Kidney capillary endothelial cell (primary cell): ENCODE results near the gene CD58.
"Not testable (repeated sequence)": the region's sequence is repeated elsewhere in the genome, so short reads cannot be mapped to it uniquely, and the experiment has no call there.

Experiments
- DNase-seq: peaks from one replicate; pipeline ENCODE4 v3.0.0-alpha.2; 2018; ENCODE audit warnings: low spot score

The CD58 gene

DNA sequence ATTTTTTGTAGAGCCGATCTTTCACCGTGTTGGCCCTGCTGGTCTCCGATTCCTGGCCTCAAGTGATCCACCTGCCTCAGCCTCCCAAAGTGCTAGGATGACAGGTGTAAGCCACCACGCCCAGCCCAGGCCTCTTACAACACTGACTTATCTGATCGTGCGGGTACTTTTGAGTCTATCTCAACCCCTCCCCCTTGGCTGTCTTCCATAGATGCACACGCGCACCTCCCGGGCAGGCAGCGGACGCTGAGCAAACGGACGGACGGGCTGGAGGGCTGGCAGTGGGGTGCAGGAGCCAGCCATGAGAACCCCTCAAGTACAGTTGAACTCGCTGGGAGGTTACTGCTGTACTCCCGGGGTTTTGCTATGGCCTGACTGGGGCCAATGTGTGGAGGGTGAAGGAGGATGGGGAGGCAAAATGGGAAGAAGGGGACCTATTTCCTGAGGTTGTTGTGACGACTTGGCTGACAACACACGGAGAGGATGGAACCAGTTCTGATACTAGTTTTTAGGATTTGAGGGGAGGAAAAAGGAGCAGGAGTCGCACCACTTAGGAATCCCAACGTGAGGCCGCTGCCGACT, 959 bp downstream of the CD58 start:
- no peak for DNase-seq

DNA sequence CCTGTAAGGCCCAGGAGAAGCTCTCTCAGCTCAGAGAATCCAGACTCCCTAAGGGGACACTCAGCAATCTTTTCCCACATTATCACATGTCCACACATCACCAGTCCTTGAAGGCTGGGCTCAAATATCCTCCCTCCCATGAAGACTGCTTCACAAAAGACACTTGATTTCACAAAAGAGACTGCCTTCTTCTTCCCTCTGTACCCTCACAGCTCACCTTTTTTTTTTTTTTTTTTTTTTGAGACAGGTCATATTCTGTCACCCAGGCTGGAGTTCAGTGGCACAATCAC, 1.5 kb downstream of the CD58 start:
- no peak for DNase-seq

DNA sequence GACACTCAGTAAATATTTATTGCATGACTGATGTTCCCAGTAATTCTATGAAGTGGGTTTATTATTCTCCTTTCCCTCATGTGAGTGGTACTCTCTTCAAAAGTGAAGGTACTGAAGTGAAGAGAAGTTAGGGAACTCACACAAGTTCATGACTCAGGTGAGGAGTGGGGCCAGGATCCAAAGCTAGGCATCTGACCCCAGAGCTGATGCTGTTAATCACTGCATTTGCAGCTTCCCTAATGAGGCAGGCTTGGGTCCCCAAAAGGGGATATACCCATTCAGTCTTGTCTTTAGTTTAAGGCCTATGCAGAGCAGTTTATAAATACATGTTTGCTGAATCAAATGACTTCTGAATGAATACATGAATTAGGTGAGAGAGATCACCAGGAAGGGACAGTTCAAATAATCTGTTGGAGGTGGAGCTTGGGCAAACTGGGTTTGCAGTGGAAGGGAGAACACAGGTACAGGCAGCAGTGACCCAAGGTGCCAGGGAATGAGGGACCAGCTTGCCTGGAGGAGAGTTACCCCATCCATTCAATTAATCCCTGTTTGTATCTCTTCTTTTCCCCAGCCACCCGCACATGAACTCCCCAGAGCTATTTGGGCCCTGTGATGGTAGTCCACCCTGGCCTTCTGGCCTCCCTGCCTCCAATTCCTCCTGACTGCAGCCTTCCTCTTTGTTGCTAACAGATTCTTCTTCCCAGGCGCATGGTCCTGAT, 2.0 kb downstream of the CD58 start:
- no peak for DNase-seq

DNA sequence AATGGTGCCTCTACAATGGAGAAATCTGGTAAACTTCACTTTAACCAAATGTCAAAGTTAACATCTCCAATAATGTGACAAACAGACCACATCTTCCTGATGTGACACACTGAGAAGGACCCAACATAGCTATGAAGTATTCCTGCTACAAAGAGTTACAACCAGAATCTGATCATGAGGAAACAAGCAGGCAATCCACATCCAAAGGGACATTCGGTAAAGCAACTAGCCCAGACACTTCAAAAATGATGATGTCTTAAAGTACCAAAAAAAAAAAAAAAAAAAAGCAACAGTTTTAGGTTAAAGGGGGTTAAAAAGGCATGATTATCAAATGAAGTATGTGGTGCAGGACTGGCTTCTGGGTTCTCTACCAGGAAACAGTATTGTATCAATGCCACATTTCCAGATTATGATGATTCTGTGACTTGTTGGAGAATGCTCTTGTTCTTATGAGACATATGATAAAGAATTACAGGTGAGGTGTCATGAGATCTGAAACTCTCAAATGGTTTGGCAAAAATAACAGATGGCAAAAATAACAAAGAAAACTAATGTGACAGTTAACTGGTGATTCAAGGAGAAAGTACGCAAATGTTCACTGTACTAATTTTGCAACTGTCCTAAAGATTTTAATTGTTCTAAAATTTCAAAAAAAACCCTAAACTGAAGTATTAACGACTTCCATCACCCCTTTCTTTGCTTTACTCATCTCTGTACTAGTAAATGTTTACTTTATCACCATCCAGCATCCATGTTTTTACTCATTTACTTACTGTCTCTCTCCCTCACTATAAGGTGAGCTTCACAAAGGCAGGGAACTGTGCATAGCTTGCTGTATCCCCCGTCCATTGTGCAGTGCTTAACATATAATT, 2.8 kb downstream of the CD58 start:
- no peak for DNase-seq

DNA sequence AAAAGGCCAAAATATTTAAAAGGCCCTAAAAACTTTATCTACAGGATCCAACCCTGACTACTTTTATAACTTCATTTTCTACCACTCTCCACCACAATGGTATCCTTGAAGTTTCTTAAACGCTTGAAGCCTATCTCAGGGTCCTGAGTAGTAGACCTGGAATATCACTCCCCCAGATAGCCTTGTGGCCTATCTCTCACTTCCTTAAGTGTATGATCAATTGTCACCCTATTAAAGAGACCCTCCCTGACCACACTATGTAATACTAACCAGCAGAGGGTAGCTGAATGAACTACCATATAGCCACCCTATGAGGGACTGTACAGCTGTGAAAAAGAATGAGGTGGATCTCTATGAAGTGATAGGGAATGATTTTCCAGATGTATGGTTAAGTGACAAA, 5.6 kb downstream of the CD58 start:
- DNase-seq: no peak

DNA sequence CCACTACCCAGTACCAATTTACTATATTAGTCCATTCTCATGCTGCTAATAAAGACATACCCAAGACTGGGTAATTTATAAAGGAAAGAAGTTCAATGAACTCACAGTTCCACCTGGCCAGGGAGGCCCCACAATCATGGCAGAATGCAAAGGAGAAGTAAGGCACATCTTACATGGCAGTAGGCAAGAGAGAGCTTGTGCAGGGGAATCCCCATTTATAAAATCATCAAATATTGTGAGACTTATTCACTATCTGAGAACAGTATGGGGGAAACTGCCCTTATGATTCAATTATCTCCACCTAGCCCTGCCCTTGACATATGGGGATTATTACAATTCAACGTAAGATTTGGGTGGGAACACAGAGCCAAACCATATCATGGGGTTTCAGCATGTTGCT, 6.4 kb downstream of the CD58 start:
- DNase-seq: no peak

DNA sequence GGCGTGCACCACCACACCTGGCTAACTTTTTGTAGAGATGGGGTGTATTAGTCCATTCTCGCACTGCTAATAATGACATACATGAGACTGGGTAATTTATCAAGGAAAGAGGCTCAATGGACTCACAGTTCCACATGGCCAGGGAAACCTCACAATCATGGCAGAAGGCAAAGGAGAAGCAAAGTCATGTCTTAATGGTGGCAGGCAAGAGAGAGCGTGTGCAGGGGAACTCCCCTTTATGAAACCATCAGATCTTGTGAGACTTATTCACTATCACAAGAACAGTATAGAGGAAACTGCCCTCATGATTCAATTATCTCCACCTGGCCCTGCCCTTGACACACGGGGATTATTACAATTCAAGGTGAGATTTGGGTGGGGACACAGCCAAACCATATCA, 8.4 kb downstream of the CD58 start:
- DNase-seq: not testable (repeated sequence)

DNA sequence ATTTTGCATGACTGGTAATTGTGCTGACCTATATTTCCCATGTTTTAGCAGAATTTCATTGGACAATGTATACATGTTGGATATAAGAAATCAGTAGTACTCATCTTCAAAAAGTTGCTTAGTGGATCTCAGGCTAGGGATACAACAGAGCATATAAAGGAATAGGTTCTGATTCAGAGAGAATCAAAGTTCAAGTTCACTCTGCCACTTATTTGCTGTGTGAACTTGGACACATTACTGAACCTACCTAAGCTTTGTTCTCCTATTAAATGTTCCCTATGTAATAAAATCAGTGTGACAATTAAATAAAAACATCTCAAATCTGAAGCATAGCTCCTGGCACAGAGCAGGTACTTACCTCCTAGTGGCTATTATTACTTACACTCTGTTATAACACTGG, 9.3 kb downstream of the CD58 start:
- no peak for DNase-seq

DNA sequence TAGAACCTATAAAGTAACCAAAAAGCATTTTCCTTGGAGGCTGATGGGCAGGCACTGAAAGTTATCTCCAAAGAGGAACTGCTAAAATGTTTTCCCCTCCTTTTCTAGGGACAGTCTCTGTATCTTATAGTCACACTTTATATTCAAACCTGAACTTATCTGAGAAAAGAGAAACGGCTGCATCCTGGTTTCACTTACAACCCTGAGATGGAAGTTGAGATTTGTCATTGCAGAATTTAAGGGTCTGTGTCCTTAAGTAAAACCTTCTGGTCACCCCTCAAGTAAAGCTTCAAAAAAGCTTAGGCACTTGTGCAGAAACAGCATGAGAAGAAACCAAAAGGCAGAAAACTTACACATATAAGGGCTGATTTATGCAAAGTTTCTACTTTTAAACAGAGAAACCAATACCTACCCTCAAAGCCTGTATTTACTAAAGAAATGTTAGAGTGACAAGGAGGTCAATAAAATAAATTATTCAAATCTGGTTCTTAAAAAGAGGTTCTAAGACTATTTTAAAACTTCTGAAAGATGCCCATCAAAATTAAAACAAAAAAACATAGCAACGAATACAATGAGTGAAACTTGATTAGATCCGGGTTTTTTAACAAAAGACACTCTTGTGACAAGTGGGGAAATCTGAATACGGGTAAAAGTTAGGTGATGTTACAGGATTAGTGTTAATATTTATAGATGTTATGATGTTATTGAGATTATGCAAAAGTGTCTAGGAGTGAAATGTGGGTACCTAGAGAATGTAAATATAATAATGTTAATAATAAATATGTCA, 9.9 kb downstream of the CD58 start:
- no peak for DNase-seq

DNA sequence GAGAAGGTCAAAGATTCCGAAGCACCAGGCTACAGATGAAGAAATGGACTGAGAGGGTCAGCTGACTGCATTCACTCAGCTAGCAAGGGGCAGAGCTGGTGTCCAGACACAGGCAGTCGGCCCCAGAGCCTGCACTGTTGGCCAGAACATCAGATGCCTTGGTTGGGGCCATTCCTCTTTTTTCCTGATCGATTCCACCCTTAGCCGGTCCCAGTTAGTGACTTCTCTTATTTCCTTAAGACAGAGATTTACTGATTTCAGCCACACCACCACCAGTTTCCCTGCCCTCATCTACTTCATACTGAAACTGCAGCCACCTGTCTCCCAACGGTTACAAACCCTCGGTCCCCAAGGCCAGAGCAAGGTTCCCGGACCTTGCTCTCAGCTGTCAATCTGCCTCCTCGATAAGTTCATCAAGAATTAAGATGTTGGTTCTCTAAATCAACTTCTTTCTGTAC, 11.5 kb downstream of the CD58 start:
- no peak for DNase-seq

DNA sequence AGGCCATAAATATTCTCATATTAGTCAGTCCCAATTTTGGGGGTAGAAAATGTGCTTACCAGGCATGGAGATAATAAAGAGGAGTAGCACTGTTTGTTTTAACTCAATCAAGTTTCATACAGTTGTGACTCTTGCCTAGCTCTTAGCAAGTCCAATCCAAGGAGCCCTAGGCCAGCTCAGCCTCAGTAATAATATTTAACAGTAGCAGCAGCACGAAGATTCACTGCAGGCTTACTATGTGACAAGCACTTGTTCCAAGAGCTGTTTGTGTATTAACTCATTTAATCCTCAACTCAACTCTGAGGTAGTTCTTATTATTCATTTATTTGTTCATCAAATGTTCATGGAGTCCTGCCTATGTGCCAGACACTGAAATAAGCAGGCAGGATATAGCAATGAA, 12.3 kb downstream of the CD58 start:
- no peak for DNase-seq

DNA sequence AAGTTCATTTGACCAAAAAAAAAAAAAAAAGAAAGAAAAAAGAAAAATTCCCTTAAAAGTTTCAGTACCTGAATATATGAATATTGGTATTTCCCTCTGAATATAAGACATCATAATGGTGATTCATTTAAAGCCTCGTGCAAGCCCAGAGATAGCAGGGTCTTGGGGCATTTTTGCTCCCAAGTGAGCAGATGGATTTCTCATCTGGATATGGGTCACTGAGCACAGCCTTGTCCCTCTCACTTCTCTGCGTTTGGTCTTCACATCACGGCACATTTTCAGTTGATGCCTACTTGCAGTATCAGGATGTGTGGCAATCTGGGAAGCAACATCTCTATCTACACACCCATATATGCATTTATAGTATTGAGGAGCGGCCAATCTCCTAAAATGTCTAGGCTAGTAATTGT, 12.7 kb downstream of the CD58 start:
- DNase-seq: no peak

DNA sequence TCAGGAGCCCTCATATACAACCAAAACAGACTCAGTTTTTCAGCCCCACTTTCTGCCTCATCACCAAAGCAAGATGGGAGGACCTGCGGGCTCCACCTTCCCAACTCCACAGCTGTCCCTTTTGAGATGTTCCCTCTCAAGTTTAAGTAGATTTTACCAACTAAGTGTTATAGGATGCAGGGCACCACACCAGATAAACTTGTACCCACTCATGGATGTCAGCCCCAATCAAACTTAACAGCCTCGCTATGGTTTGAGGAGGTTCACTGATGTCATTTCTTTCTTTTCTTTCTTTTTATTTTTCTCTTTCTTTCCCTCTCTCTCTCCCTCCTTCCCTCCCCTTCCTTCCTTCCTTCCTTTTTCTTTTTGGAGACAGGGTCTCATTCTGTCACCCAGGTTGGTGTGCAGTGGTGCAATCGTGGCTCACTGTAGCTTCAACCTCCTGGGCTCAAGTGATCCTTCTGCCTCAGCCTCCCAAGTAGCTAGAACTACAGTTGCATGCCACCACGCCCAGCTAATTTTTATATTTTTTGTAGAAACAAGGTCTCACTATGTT, 13.4 kb downstream of the CD58 start:
- DNase-seq: no peak

DNA sequence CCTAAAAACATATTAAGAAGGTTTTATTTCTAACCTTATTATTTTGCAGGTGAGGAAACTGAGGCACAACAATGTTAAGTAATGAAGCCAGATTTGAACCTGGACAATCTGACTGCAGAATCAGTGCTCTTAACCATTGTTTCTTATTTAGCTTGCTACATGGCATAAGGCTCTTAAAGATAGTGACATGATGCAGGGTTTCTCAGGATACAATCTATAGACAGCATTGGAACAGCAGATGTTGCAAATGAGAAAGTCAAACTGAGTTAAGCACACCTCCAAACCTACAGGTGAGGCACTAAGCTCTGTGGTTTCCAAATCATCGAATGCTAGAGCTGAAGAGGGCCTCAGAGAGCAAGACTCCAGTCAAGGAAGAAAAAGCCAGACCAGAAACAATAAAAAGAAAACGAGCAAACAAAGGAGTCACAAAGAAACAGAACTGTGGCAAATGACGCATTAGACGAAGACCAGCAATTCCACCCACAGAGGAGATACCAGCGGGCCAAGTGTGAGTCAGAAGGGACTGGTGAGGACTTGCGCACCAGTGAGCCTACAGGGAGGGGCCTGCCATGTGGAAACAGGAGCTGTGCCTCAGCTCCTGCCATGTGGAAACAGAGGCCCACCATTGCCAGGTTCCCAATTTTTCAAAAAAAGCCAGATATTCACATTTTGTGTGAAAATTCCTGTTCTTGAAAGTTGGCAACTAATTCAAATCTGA, 14.4 kb downstream of the CD58 start:
- DNase-seq: no peak

DNA sequence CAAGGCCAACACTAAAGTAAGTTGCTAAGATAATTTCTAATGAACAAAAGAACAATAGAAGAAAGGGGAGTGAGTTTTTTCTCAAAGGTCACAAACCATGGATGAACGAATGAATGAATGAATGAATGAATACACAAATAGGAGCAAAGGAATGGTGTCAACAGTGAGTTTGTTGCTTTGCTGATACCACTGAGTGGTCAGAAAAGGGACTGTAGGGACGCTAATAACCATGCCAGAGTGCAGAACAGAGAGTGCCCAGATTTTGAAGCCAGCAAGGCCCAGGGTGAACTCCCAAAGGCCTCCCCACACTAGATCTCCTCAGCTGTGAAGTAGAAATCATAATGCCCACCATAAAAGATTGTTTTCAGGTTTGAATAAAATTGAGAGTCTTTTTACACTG, 15.9 kb downstream of the CD58 start:
- DNase-seq: no peak

DNA sequence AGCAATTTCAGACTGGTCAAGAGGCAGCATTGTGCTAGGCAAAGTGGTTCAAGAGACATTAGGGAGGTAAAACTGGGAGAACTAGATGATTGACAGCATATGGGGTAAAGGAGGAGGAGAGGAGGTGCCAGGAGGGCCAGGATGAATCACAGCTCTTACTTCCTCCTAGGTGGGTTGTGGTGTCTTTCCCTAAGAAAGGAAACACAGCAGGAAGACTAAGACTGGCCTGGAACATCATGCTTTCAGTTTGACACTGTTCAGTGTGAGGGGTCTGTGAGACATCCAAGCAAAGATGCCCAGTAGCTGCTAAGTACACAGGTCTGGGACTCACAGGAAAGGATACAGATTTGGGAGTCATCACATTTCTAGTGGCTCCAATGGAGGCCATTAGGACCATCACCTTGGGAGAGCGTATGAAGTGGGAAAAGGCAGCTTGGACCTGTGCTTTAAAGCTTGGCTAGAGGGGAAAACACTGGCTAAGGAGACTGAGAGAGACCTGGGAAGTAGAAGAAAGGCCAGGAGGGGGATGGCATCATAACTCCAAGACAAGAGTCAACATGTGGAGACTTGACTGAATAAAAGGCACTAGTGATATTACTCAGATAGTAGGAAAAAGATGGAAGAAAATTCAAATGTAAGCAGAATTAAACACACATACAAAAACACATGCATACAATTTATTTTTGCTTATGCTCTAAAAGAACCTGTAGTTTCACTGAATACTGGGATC, 17.3 kb downstream of the CD58 start:
- no peak for DNase-seq

DNA sequence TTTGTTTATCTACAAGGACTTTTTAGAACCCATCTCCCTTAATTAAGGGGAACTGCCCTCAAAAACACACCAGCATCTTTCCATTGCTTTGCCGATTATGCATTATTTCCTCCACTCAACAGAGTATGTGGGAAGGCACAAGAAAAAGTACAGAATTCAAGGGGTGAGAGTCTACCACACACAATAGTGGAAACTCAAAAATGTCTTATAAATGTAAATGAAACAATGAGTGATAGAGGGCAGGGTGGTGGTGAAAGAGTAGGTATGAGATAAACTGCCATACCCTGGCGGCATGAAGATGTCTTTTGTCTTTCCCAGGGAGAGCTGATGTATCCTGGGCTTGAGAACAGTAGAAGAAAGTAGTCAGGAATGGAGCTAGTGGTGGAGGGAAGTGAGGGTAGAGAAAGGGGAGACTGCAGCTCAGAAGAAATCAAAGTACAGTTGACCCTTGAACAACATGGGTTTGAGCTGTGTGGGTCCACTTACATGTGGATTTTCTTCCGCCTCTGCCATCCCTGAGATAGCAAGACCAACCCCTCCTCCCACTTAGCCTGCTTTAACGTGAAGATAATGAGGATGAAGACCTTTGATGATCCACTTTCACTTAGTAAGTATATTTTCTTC, 24.4 kb downstream of the CD58 start:
- DNase-seq: no peak

DNA sequence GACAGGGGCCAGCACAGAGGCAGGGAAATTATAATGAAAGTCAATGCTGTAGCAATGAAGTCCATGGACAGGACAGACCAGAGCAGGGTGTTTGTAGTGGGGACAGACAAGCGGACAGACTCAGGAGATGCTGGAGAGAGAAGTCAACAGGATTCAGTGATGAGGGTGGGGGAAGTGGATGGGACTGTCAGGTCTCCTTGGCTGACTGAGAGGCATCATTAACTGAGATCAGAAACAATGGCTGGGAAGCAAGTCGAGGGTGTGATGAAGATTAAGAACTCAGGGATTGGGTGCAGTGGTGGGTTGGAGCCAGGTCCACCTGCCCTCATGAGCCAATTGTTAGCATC, 25.5 kb downstream of the CD58 start:
- DNase-seq: no peak

DNA sequence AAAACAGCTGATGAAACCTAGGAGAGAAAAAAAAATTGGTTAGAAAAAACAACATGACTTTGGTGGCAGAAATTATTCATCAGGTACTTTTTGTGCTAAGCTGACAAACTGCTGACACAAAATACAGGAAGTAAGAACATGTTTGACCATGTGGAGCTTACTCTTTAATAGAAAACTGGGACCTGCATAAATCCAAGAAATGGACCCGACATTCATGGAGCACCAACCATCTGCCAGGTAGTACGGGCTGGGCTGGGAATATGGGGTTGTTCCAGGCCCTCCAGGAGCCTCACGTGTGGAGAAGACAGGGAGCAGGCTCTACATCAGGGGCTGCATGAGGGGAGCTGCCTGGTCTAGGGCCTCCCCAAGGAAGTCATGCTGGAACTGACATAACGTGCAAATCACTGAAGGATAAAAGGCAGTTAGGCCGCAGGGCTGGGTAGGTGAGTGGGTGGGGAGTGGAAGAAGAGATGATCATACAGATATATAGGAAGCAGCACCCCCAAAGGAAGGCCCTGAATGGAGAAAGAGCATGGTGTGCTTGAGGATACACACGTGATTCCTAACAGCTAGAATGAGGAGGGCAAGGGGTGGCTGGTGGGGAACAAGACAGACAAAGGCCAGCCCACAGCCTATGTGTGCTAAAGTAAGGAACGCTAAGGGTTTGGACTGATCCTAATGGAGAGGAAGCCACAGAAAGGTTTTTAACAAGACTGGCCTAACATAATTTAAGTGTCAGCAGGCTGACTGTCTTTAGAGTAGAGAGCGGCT, 26.1 kb downstream of the CD58 start:
- DNase-seq: no peak

DNA sequence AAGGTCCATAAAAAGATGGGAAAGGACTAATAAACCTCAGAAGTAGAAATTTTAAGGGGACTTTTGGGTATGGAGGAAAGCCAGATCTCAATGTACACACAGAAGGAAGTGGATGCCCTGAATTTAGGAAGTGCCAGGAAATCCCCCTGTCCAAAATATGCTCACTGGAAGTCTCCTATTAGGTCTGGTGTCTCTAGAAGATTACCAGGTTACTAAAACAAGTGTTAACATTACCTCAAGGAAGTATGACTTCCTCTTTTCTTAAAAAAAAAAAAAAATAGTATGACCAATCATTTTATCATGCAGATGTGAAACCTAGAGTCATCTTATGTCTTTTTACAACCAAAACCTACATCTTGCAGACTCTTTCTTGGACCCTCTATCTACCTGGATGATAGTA, 30.7 kb downstream of the CD58 start:
- no peak for DNase-seq
